Gastrocnemius medialis (tissue), 4 donors: ENCODE measurements around the gene TUSC2.

ENCODE experiments used
- CTCF ChIP-seq, 5 experiments: fragments of 450-650 bp in 3 of 5; fragments of 200-600 bp in 2 of 5; sonication (generic) in 2 of 5; IDR thresholded peaks in 4 of 5; conservative IDR thresholded peaks in 1 of 5; 1 replicate in 4 of 5; 2 replicates in 1 of 5; pipeline ENCODE4 v1.5.1; 2016 to 2019; ENCODE audit warnings: antibody characterized with exemption in 5 of 5, mild to moderate bottlenecking in 3 of 5, moderate library complexity in 3 of 5
- POLR2A ChIP-seq, 2 donors: fragments of 450-650 bp; IDR thresholded peaks; one replicate each; pipeline ENCODE4 v1.6.1; 2017; ENCODE audit warnings: antibody characterized with exemption in 2 of 2, mild to moderate bottlenecking in 2 of 2, moderate library complexity in 2 of 2

DNA sequence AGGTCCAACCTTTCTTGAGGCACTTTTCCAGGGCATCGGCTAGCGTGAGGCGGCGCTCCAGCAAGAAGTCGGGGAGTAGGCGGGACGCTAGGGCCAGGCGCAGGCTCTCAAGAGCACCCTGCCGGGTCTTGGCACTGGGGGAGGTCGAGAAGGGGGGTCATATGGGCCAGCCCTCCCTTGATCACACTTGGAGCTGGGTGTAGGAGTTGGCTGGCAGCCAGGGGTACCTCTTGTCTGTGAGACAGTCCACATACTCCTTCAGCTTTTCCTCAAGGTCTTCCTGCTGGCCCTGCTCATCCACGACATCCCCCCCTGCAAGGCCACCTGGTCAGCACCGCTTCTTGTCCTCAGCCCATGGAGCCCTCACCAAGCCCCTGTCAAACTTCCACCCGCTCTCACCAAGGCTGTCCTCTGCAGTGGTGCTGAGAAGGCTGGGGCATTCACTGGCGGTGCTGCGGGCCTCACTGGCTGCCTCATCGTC is 37.8 kb downstream of the TUSC2 start:
- TF ChIP-seq POLR2A (IDR thresholded peaks at IDR 0.05) (no peak), CTCF (IDR thresholded peaks at IDR 0.05 in 4 of 5, conservative IDR thresholded peaks at IDR 0.05 in 1 of 5) (no peak)
